ENCODE measurements around the gene SLC25A29. TPM values are rescaled to one million over a fixed set of nuclear protein-coding genes. Genes with fewer than 3 reads are reported as not detected.

The SLC25A29 gene, protein sequence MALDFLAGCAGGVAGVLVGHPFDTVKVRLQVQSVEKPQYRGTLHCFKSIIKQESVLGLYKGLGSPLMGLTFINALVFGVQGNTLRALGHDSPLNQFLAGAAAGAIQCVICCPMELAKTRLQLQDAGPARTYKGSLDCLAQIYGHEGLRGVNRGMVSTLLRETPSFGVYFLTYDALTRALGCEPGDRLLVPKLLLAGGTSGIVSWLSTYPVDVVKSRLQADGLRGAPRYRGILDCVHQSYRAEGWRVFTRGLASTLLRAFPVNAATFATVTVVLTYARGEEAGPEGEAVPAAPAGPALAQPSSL
- 7.1 to 10.2 TPM (median 8.6 TPM) in 5 replicates for total RNA-seq (2022; extraction: Qiagen RNA extraction)

DNA sequence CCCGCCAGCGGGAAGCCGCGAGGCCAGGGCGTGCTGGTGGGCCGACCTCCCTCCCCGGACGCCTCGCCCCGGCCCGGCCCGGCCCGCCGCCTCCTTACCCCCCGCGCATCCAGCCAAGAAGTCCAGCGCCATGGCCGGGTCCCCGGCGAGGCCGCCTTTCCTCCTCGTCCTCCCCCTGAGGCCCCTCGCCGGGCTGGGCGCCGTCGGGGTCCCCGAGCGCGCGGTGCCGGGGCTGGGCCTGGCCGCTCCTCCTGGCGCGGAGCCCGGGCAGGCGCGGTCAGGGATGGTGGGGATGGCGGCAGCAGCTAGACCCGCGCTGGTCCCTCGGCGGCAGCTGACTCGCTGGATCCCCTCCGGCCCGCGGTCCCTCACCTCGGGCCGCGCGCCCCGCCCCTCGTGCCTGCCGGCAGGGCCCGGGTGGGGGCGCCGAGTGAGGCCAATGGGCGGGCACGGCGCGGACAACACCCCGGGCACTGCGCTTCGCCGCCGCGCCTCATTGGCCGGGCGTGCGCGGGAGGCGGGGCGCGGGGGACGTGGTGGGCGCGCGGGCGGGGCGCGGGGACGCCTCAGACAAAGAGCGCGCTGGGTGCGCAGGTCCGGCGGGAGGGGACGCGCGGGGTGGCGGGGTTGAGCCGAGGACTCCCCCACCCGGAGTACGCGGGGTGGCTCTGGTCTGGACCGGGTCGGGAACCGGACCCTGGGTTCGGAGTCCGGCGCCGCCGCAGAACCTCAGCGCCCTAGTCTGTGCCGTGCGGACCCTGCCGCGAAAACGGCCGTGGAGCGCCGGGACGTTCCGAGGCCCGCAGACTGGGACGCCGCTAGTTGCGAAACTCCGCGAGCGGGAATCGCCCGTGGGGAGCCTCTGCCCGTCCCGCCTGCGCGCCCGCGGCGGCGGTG, at the start of gene SLC25A29:
Gene SLC25A29, minus strand, starts transcription at position 344 of the 897 bp plus-strand sequence. Its CDS starts 212 bp downstream, at position 132.

DNA sequence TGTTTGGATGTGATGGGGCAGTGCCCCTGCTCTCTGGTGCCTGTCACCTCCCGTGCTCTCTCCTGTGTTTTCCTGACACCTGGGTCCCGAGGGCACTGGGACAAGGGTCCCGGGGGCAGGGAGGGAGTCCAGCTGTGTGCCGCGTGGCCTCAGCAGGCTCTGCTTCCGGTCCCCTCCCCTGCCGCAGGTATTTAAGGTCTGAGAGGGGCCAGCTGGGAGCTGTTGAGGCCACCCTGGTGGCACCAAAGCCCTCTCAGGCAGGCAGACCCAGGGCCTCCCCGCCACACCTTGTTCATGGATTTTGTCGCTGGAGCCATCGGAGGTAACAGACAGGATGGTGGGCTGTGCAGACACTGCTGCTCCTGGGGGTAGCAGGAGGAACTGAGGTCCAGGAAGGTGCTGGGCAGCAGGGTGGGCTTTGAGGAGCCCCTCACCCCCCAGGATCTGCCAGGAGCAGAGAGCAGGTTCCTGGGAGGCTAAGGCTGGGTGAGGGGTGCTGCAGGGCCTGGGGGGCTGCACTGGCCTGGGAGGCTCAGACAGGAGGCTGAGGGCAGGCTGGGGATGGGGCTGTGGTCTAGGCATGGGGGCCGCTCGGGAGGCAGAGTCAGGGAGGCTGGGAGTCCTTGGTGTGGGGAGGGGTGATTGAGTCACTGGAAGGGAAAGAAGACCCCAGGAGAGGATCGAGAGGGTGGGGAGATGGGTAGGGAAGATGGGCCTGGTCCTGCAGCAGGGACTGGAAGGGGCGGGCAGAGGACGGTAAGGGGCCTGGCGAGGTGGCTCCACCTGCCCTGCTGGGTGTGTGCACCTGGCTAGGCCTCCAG, 17.1 kb upstream of the SLC25A29 start, which contains the start of gene SLC25A47:
Gene SLC25A47, plus strand, starts transcription at position 219 of the 821 bp plus-strand sequence. Its CDS starts 76 bp downstream, at position 295.

Other genes starting within 250 kb of the SLC25A29 start
- 23.1 to 34.5 TPM (median 33.5 TPM) in 5 replicates for gene EVL, start 241.0 kb downstream of the SLC25A29 start, total RNA-seq (2022; extraction: Qiagen RNA extraction)
- 1.5 to 3.3 TPM (median 2.8 TPM) in 5 replicates for gene DEGS2, start 146.8 kb downstream of the SLC25A29 start, total RNA-seq (2022; extraction: Qiagen RNA extraction)
- gene YY1, start 67.3 kb downstream of the SLC25A29 start, total RNA-seq (2022; extraction: Qiagen RNA extraction), result 66.0 to 78.8 TPM (median 68.8 TPM) in 5 replicates
- gene SLC25A47, start 16.9 kb upstream of the SLC25A29 start, total RNA-seq (2022; extraction: Qiagen RNA extraction), result not detected in 5 replicates
- gene WDR25, start 70.0 kb upstream of the SLC25A29 start, total RNA-seq (2022; extraction: Qiagen RNA extraction), result 8.1 to 10.5 TPM (median 10.0 TPM) in 5 replicates